ENCODE measurements around the gene STAT5A.
"Not testable (repeated sequence)": the region's sequence is repeated elsewhere in the genome, so short reads cannot be mapped to it uniquely, and the experiment has no call there.

- not testable (repeated sequence) for TF ChIP-seq POLR2A, CTCF (IDR thresholded peaks at IDR 0.05)
Observed at GRCh38 chr17:42244116-42244515, 44.2 kb upstream of the STAT5A start.

Data from thyroid gland (tissue), 4 donors.